Measurements from ENCODE around the gene LBX1.

LBX1 gene

GRCh38 chr10:101229266-101230182 lies at the start of gene LBX1:
Gene LBX1, minus strand, starts transcription at chr10:101229463. Its CDS starts 648 bp downstream, at chr10:101228815.
- no peak for DNase-seq (ENCODE audit: low spot score)

- no peak for DNase-seq (ENCODE audit: low spot score)
These were observed 44.5 kb upstream of the LBX1 start for GRCh38 chr10:101273741-101274140.

GRCh38 chr10:101273330-101273729 lies 44.1 kb upstream of the LBX1 start:
- no peak for DNase-seq (ENCODE audit: low spot score)

GRCh38 chr10:101272229-101272868 lies 43.1 kb upstream of the LBX1 start:
- DNase-seq (ENCODE audit: low spot score): peak; percentile 52

GRCh38 chr10:101270763-101271162 lies 41.5 kb upstream of the LBX1 start:
- DNase-seq (ENCODE audit: low spot score): no peak

- DNase-seq (ENCODE audit: low spot score): no peak
These were observed 38.5 kb upstream of the LBX1 start for GRCh38 chr10:101267776-101268175.

GRCh38 chr10:101267290-101267680 lies 38.0 kb upstream of the LBX1 start:
- DNase-seq (ENCODE audit: low spot score): no peak

GRCh38 chr10:101266381-101267289 lies 37.4 kb upstream of the LBX1 start:
- DNase-seq (ENCODE audit: low spot score): no peak

GRCh38 chr10:101263150-101263752 lies 34.0 kb upstream of the LBX1 start:
- DNase-seq (ENCODE audit: low spot score): no peak

GRCh38 chr10:101262147-101262546 lies 32.9 kb upstream of the LBX1 start:
- no peak for DNase-seq (ENCODE audit: low spot score)

GRCh38 chr10:101261702-101262101 lies 32.4 kb upstream of the LBX1 start:
- no peak for DNase-seq (ENCODE audit: low spot score)

GRCh38 chr10:101260764-101261481 lies 31.7 kb upstream of the LBX1 start:
- no peak for DNase-seq (ENCODE audit: low spot score)

GRCh38 chr10:101258179-101258885 lies 29.1 kb upstream of the LBX1 start:
- no peak for DNase-seq (ENCODE audit: low spot score)

GRCh38 chr10:101257491-101257890 lies 28.2 kb upstream of the LBX1 start:
- no peak for DNase-seq (ENCODE audit: low spot score)

- DNase-seq (ENCODE audit: low spot score): no peak
These were observed 27.8 kb upstream of the LBX1 start for GRCh38 chr10:101257084-101257483.

- no peak for DNase-seq (ENCODE audit: low spot score)
These were observed 27.1 kb upstream of the LBX1 start for GRCh38 chr10:101256387-101256786.

GRCh38 chr10:101250136-101250535 lies 20.9 kb upstream of the LBX1 start:
- no peak for DNase-seq (ENCODE audit: low spot score)

- no peak for DNase-seq (ENCODE audit: low spot score)
These were observed 19.9 kb upstream of the LBX1 start for GRCh38 chr10:101249171-101249581.

GRCh38 chr10:101246639-101247038 lies 17.4 kb upstream of the LBX1 start:
- no peak for DNase-seq (ENCODE audit: low spot score)

GRCh38 chr10:101244321-101245050 lies 15.2 kb upstream of the LBX1 start:
- DNase-seq (ENCODE audit: low spot score): no peak
